Measurements from ENCODE around the gene HPRT1.

HPRT1 gene

GRCh38 chrX:134501941-134502340, 42.0 kb downstream of the HPRT1 start:
- no peaks in the 10 kb centered on the region for H4K20me1 ChIP-seq (ENCODE audit: control insufficient read depth, insufficient read depth, low read depth, low read length)
- H3K36me3 ChIP-seq (ENCODE audit: control insufficient read depth, low read length) = peaks cover 11% of the 10 kb centered on the region
- no peaks in the 10 kb centered on the region for H3K27me3 ChIP-seq (ENCODE audit: control insufficient read depth, low read length)
- TF ChIP-seq CTCF (IDR thresholded peaks at IDR 0.05; ENCODE audit: low read depth, low read length, poor library complexity, severe bottlenecking) (no peak), EZH2phosphoT487 (IDR thresholded peaks at IDR 0.05; ENCODE audit: borderline replicate concordance, low read length) (no peak)
- no peak overlapping the region for H3K27ac ChIP-seq (ENCODE audit: low read depth, low read length)
- H3K9me2 ChIP-seq (replicated peaks; ENCODE audit: control insufficient read depth, low read length) = no peaks in the 10 kb centered on the region
- no peaks in the 10 kb centered on the region for H3K79me2 ChIP-seq (ENCODE audit: control insufficient read depth, low read length)
- H3K4me2 ChIP-seq (ENCODE audit: low read length) = no peak overlapping the region
- H3F3A ChIP-seq (ENCODE audit: control insufficient read depth, insufficient read depth) = no peaks in the 10 kb centered on the region
- no peaks in the 10 kb centered on the region for H3K4me1 ChIP-seq (ENCODE audit: control insufficient read depth, low read length)
- H3K4me3 ChIP-seq (ENCODE audit: low read length) = no peak overlapping the region
- H3K9me3 ChIP-seq (ENCODE audit: control insufficient read depth, insufficient read depth, low read length) = no peaks in the 10 kb centered on the region

- Histone ChIP-seq H3F3A (ENCODE audit: control insufficient read depth, insufficient read depth) (no peaks in the 10 kb centered on the region), H3K79me2 (ENCODE audit: control insufficient read depth, low read length) (no peaks in the 10 kb centered on the region), H3K4me1 (ENCODE audit: control insufficient read depth, low read length) (no peaks in the 10 kb centered on the region), H4K20me1 (ENCODE audit: control insufficient read depth, insufficient read depth, low read depth, low read length) (no peaks in the 10 kb centered on the region), H3K9me2 (replicated peaks; ENCODE audit: control insufficient read depth, low read length) (no peaks in the 10 kb centered on the region), H3K9me3 (ENCODE audit: control insufficient read depth, insufficient read depth, low read length) (no peaks in the 10 kb centered on the region), H3K27ac (ENCODE audit: low read depth, low read length) (no peak overlapping the region), H3K4me3 (ENCODE audit: low read length) (no peak overlapping the region), H3K27me3 (ENCODE audit: control insufficient read depth, low read length) (no peaks in the 10 kb centered on the region), H3K36me3 (ENCODE audit: control insufficient read depth, low read length) (peaks cover 11% of the 10 kb centered on the region), H3K4me2 (ENCODE audit: low read length) (no peak overlapping the region)
- TF ChIP-seq EZH2phosphoT487 (IDR thresholded peaks at IDR 0.05; ENCODE audit: borderline replicate concordance, low read length) (no peak), CTCF (IDR thresholded peaks at IDR 0.05; ENCODE audit: low read depth, low read length, poor library complexity, severe bottlenecking) (no peak)
Observed at GRCh38 chrX:134502686-134503085, 42.7 kb downstream of the HPRT1 start.

- H3K27me3 ChIP-seq (ENCODE audit: control insufficient read depth, low read length) = no peaks in the 10 kb centered on the region
- no peak overlapping the region for H3K27ac ChIP-seq (ENCODE audit: low read depth, low read length)
- H3K79me2 ChIP-seq (ENCODE audit: control insufficient read depth, low read length) = no peaks in the 10 kb centered on the region
- no peaks in the 10 kb centered on the region for H3K9me3 ChIP-seq (ENCODE audit: control insufficient read depth, insufficient read depth, low read length)
- TF ChIP-seq CTCF (IDR thresholded peaks at IDR 0.05; ENCODE audit: low read depth, low read length, poor library complexity, severe bottlenecking) = no peak
- no peak for TF ChIP-seq EZH2phosphoT487 (IDR thresholded peaks at IDR 0.05; ENCODE audit: borderline replicate concordance, low read length)
- no peaks in the 10 kb centered on the region for H3K36me3 ChIP-seq (ENCODE audit: control insufficient read depth, low read length)
- no peak overlapping the region for H3K4me3 ChIP-seq (ENCODE audit: low read length)
- no peaks in the 10 kb centered on the region for H3F3A ChIP-seq (ENCODE audit: control insufficient read depth, insufficient read depth)
- no peaks in the 10 kb centered on the region for H4K20me1 ChIP-seq (ENCODE audit: control insufficient read depth, insufficient read depth, low read depth, low read length)
- H3K9me2 ChIP-seq (replicated peaks; ENCODE audit: control insufficient read depth, low read length) = no peaks in the 10 kb centered on the region
- H3K4me2 ChIP-seq (ENCODE audit: low read length) = no peak overlapping the region
- H3K4me1 ChIP-seq (ENCODE audit: control insufficient read depth, low read length) = no peaks in the 10 kb centered on the region
Observed at GRCh38 chrX:134512566-134512965, 52.6 kb downstream of the HPRT1 start.

GRCh38 chrX:134513091-134513490, 53.1 kb downstream of the HPRT1 start:
- H3K9me3 ChIP-seq (ENCODE audit: control insufficient read depth, insufficient read depth, low read length) = no peaks in the 10 kb centered on the region
- no peak overlapping the region for H3K4me3 ChIP-seq (ENCODE audit: low read length)
- no peaks in the 10 kb centered on the region for H3K36me3 ChIP-seq (ENCODE audit: control insufficient read depth, low read length)
- H3F3A ChIP-seq (ENCODE audit: control insufficient read depth, insufficient read depth) = no peaks in the 10 kb centered on the region
- H3K4me2 ChIP-seq (ENCODE audit: low read length) = no peak overlapping the region
- H3K27ac ChIP-seq (ENCODE audit: low read depth, low read length) = no peak overlapping the region
- no peaks in the 10 kb centered on the region for H4K20me1 ChIP-seq (ENCODE audit: control insufficient read depth, insufficient read depth, low read depth, low read length)
- H3K9me2 ChIP-seq (replicated peaks; ENCODE audit: control insufficient read depth, low read length) = no peaks in the 10 kb centered on the region
- no peaks in the 10 kb centered on the region for H3K79me2 ChIP-seq (ENCODE audit: control insufficient read depth, low read length)
- no peaks in the 10 kb centered on the region for H3K27me3 ChIP-seq (ENCODE audit: control insufficient read depth, low read length)
- no peak for TF ChIP-seq EZH2phosphoT487 (IDR thresholded peaks at IDR 0.05; ENCODE audit: borderline replicate concordance, low read length)
- no peak for TF ChIP-seq CTCF (IDR thresholded peaks at IDR 0.05; ENCODE audit: low read depth, low read length, poor library complexity, severe bottlenecking)
- H3K4me1 ChIP-seq (ENCODE audit: control insufficient read depth, low read length) = no peaks in the 10 kb centered on the region
